Measurements from ENCODE around the gene EFNA5.

EFNA5 gene

DNA sequence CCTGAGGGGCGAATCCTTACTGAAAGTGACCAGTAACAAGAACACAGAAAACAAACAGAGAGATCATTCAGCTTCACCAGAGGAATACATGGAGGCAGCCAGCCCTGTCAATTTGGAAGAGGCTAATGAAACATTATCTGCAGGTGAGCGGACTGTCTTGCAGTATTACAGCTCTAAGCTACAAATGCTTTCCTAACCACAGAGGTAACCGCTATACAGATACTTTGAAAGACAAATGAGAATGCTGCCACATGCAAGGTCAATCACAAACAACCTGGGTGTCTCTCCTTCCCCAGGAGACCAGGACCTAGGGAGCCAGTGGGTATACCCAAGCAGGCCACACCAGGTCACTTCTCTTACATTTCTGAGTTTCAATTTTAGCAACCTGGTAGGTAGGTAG is 30.2 kb downstream of the EFNA5 start:
- Histone ChIP-seq H3K36me3 (ENCODE audit: control insufficient read depth in 2 of 2, insufficient read depth in 1 of 2, low read length in 2 of 2) (no peaks in the 10 kb centered on the region), H3K9me3 (ENCODE audit: control insufficient read depth, insufficient read depth, low read depth, low read length) (no peaks in the 10 kb centered on the region; the same call in 1 of the 2 replicates), H3K4me1 (ENCODE audit: control insufficient read depth, insufficient read depth, low read length) (peaks cover 30% of the 10 kb centered on the region), H3K4me3 (ENCODE audit: low read depth, low read length) (no peak overlapping the region), H3K27ac (ENCODE audit: extremely low read depth, low read depth, low read length) (no peak overlapping the region)
- ChIA-PET CTCF (interaction anchor here (0.6 kb wide), 1 partner anchor 234 kb away, joined by 3 read pairs; no protein-coding TSS in a partner anchor), POLR2A (no interaction called here)
- TF ChIP-seq ZNF112 (tag by site-specific recombination; IDR thresholded peaks at IDR 0.05) (no peak), FEZF1 (tag by site-specific recombination; IDR thresholded peaks at IDR 0.05) (peak; percentile 52), ZEB2 (tag by site-specific recombination; IDR thresholded peaks at IDR 0.05) (peak; percentile 73)

DNA sequence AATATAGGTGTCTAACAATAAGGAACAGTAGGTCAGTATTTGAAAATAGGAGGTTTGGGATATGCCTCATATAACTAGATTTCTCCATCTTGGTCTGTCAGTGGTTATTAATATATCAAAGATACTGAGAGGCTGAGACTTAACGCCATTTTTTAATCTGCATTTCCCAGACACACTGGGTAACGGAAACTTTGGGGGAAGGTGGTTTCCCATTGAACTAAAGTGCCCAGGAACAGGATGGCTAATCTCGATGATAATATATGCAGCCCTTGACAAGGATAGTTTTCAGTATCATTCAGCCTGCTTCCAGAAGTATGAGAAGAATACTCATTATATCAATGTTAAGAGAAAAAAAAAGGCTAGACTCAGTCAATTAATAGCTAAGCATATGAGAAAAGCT is 30.7 kb downstream of the EFNA5 start:
- H3K4me1 ChIP-seq (ENCODE audit: control insufficient read depth, insufficient read depth, low read length) = peaks cover 36% of the 10 kb centered on the region
- POLR2A ChIA-PET = no interaction called here
- H3K36me3 ChIP-seq (ENCODE audit: control insufficient read depth in 2 of 2, insufficient read depth in 1 of 2, low read length in 2 of 2) = no peaks in the 10 kb centered on the region
- no peaks in the 10 kb centered on the region; the same call in 1 of the 2 replicates for H3K9me3 ChIP-seq (ENCODE audit: control insufficient read depth, insufficient read depth, low read depth, low read length)
- no peak overlapping the region for H3K27ac ChIP-seq (ENCODE audit: extremely low read depth, low read depth, low read length)
- CTCF ChIA-PET = interaction anchor here (0.6 kb wide), 1 partner anchor 234 kb away, joined by 3 read pairs; no protein-coding TSS in a partner anchor
- no peak overlapping the region for H3K4me3 ChIP-seq (ENCODE audit: low read depth, low read length)
- no peak for TF ChIP-seq ZNF791 (tag by site-specific recombination; IDR thresholded peaks at IDR 0.05)
- TF ChIP-seq ZNF707 (tag by site-specific recombination; IDR thresholded peaks at IDR 0.05) = no peak
- TF ChIP-seq ZNF837 (tag by site-specific recombination; IDR thresholded peaks at IDR 0.05) = no peak
- TF ChIP-seq ZNF335 (tag by site-specific recombination; conservative IDR thresholded peaks at IDR 0.05) = 0 out of 2 replicates have a peak, but pooled peaks have one; percentile 20

DNA sequence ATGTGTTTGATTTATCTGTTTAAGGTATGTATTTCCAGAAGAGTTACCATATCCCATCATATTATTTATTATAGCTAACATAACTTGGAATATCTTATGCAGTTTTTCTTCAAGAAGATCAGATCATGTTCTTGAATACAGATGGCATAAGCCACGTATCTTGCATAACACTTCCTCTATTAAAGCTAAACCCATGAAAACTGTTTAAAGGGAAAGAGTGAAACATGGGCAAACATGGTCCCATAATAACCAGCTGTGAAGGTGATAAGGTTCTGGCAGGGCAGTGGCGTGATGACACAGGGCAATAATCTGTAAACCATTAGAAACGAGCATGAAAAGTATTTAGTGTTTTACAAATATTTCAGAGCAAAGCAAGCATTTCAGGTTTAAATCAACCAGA is 34.2 kb downstream of the EFNA5 start:
- peak; percentile 33; the same call in 1 of the 2 replicates for TF ChIP-seq ZBTB20 (tag by site-specific recombination; IDR thresholded peaks at IDR 0.05)
- TF ChIP-seq, protein P1, sequence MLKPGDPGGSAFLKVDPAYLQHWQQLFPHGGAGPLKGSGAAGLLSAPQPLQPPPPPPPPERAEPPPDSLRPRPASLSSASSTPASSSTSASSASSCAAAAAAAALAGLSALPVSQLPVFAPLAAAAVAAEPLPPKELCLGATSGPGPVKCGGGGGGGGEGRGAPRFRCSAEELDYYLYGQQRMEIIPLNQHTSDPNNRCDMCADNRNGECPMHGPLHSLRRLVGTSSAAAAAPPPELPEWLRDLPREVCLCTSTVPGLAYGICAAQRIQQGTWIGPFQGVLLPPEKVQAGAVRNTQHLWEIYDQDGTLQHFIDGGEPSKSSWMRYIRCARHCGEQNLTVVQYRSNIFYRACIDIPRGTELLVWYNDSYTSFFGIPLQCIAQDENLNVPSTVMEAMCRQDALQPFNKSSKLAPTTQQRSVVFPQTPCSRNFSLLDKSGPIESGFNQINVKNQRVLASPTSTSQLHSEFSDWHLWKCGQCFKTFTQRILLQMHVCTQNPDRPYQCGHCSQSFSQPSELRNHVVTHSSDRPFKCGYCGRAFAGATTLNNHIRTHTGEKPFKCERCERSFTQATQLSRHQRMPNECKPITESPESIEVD (tag by site-specific recombination; IDR thresholded peaks at IDR 0.05) = peak; percentile 72
- TF ChIP-seq, protein P2, sequence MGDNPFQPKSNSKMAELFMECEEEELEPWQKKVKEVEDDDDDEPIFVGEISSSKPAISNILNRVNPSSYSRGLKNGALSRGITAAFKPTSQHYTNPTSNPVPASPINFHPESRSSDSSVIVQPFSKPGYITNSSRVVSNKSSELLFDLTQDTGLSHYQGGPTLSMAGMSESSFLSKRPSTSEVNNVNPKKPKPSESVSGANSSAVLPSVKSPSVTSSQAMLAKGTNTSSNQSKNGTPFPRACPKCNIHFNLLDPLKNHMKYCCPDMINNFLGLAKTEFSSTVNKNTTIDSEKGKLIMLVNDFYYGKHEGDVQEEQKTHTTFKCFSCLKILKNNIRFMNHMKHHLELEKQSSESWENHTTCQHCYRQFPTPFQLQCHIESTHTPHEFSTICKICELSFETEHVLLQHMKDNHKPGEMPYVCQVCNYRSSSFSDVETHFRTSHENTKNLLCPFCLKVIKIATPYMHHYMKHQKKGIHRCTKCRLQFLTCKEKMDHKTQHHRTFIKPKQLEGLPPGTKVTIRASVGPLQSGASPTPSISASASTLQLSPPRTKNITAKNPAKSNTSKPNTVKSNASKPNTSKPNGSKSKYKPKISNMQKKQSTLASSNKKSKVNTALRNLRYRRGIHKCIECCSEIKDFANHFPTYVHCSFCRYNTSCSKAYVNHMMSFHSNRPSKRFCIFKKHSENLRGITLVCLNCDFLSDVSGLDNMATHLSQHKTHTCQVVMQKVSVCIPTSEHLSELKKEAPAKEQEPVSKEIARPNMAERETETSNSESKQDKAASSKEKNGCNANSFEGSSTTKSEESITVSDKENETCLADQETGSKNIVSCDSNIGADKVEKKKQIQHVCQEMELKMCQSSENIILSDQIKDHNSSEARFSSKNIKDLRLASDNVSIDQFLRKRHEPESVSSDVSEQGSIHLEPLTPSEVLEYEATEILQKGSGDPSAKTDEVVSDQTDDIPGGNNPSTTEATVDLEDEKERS (tag by site-specific recombination; IDR thresholded peaks at IDR 0.05) = no peak
- TF ChIP-seq, protein P3, sequence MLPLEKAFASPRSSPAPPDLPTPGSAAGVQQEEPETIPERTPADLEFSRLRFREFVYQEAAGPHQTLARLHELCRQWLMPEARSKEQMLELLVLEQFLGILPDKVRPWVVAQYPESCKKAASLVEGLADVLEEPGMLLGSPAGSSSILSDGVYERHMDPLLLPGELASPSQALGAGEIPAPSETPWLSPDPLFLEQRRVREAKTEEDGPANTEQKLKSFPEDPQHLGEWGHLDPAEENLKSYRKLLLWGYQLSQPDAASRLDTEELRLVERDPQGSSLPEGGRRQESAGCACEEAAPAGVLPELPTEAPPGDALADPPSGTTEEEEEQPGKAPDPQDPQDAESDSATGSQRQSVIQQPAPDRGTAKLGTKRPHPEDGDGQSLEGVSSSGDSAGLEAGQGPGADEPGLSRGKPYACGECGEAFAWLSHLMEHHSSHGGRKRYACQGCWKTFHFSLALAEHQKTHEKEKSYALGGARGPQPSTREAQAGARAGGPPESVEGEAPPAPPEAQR (tag by site-specific recombination; IDR thresholded peaks at IDR 0.05) = no peak
- no peak for TF ChIP-seq ZBTB21 (tag by site-specific recombination; IDR thresholded peaks at IDR 0.05)
- TF ChIP-seq HOXC10 (CRISPR knock-in tag; IDR thresholded peaks at IDR 0.05) = no peak
- no peak for TF ChIP-seq ZNF391 (tag by site-specific recombination; IDR thresholded peaks at IDR 0.05; ENCODE audit: borderline replicate concordance, low read depth)
- ChIA-PET CTCF (interaction anchor here (2.6 kb wide), 1 partner anchor 64 kb away, joined by 5 read pairs; no protein-coding TSS in a partner anchor), POLR2A (no interaction called here)
- peaks cover 46% of the 10 kb centered on the region for H3K4me1 ChIP-seq (ENCODE audit: control insufficient read depth, insufficient read depth, low read length)
- no peaks in the 10 kb centered on the region for H3K36me3 ChIP-seq (ENCODE audit: control insufficient read depth in 2 of 2, insufficient read depth in 1 of 2, low read length in 2 of 2)
- no peaks in the 10 kb centered on the region for H3K9me3 ChIP-seq (ENCODE audit: control insufficient read depth, insufficient read depth, low read depth, low read length)
- H3K27ac ChIP-seq (ENCODE audit: extremely low read depth, low read depth, low read length) = no peak overlapping the region
- H3K4me3 ChIP-seq (ENCODE audit: low read depth, low read length) = no peak overlapping the region

Data from HEK293 (cell line).